ENCODE measurements around the gene INAVA.

DNA sequence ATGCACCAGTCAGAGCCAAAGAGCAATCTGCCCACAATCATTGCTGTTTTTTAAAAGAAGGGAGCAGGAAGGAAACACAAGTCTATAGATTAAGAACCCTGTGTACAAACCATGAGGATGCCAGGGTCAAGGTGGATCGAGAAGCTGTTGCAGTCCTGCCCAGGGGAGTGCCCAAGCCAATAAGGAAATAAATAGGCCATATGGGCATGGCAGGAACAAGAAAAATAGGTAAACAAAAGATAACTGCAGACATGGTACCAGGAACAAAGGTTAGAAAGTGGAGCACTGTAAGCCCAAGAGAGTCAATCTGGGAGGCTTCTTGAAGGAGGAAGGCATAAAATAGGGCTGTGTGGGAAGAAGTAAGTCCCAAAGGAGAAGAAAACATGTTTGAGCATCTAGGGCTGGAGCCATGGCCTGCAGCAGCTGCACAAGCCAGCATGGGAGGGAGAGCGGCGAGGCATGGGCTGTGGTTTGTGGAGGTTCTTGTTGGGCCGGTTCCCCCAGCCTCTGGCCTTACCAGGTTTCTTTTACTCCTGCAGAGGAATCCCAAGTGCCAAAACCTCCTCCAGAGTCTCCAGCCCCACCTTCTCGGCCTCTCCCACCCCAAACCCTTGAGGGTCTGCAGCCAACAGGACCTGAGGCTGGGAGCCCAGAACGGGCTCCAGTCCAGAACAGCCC, 13.6 kb downstream of the INAVA start:
- TF ChIP-seq, protein P1, sequence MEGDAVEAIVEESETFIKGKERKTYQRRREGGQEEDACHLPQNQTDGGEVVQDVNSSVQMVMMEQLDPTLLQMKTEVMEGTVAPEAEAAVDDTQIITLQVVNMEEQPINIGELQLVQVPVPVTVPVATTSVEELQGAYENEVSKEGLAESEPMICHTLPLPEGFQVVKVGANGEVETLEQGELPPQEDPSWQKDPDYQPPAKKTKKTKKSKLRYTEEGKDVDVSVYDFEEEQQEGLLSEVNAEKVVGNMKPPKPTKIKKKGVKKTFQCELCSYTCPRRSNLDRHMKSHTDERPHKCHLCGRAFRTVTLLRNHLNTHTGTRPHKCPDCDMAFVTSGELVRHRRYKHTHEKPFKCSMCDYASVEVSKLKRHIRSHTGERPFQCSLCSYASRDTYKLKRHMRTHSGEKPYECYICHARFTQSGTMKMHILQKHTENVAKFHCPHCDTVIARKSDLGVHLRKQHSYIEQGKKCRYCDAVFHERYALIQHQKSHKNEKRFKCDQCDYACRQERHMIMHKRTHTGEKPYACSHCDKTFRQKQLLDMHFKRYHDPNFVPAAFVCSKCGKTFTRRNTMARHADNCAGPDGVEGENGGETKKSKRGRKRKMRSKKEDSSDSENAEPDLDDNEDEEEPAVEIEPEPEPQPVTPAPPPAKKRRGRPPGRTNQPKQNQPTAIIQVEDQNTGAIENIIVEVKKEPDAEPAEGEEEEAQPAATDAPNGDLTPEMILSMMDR (IDR thresholded peaks at IDR 0.05) = no peak
- no peak for TF ChIP-seq POLR2A (IDR thresholded peaks at IDR 0.05)

Measured in adrenal gland (tissue), 5 donors.